K562 (cell line): Measurements from ENCODE around the gene CCDC87.

Experiments
- ATF3 ChIP-seq, 2 experiments: fragments of 450-650 bp in 1 of 2; sonication (generic) in 1 of 2; formaldehyde crosslinking in 1 of 2; IDR thresholded peaks in 1 of 2; conservative IDR thresholded peaks in 1 of 2; 2 replicates each; pipeline versions ENCODE4 v1.6.1 to v1.8.1; 2016 to 2023; ENCODE audit warnings: mild to moderate bottlenecking in 2 of 2, moderate library complexity in 2 of 2, inconsistent platforms in 1 of 2, missing genetic modification reagents in 1 of 2
- POLR2A ChIP-seq: fragments of 450-650 bp; conservative IDR thresholded peaks from 2 replicates; pipeline ENCODE4 v1.6.1; 2016
- SRSF9 ChIP-seq: fragments of 200-400 bp; formaldehyde crosslinking; IDR thresholded peaks from 2 replicates; pipeline ENCODE4 v1.6.1; 2017; ENCODE audit warnings: low read depth, low read length, borderline replicate concordance

- TF ChIP-seq SRSF9 = no peak
- TF ChIP-seq ATF3 (IDR thresholded peaks at IDR 0.05) = no peak
- no peak for TF ChIP-seq ATF3 (CRISPR knock-in tag; conservative IDR thresholded peaks at IDR 0.05)
- no peak for TF ChIP-seq POLR2A
These were observed 50.5 kb downstream of the CCDC87 start for GRCh38 chr11:66542362-66542761.
